NCI-H2196 treated with DMSO at 0.1 percent for 48 hours (cell line): ENCODE data around the gene NCBP2.

Experiments
- DNase-seq: peaks from one replicate; lab custom pipeline; 2025; ENCODE audit not compliant: unreplicated experiment; lab: John Stamatoyannopoulos, UW

The NCBP2 gene

DNA sequence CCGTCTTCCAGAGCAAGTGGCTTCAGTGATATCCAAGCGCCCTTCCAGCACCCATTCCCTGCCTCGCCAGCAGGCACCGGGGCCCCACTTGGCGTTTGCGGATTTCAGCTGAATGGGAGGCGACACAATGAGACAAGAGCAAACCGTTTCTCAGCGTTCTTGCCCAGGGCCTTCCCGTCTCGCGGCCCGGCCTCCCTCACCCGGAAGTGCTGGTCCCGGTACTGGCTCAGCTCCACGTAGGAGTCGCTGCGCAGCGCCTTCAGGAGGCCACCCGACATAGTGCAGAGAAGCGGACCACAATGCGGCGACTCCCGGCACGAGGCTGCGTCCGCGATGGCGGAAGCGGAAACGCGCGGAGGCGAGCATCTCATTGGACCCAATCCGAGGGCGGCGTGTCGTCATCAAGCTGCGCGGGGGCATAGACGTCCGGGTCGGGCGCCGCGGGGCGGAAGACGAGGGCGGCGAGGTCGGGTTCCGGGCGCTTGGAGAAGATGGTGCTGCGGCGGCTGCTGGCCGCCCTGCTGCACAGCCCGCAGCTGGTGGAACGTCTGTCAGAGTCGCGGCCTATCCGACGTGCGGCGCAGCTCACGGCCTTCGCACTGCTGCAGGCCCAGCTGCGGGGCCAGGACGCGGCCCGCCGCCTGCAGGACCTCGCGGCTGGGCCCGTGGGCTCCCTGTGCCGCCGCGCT, at the start of gene NCBP2:
Gene NCBP2, minus strand, starts transcription at position 303 of the 689 bp plus-strand sequence. Its CDS starts 25 bp downstream, at position 278.
- DNase-seq, result peak; percentile 100

DNA sequence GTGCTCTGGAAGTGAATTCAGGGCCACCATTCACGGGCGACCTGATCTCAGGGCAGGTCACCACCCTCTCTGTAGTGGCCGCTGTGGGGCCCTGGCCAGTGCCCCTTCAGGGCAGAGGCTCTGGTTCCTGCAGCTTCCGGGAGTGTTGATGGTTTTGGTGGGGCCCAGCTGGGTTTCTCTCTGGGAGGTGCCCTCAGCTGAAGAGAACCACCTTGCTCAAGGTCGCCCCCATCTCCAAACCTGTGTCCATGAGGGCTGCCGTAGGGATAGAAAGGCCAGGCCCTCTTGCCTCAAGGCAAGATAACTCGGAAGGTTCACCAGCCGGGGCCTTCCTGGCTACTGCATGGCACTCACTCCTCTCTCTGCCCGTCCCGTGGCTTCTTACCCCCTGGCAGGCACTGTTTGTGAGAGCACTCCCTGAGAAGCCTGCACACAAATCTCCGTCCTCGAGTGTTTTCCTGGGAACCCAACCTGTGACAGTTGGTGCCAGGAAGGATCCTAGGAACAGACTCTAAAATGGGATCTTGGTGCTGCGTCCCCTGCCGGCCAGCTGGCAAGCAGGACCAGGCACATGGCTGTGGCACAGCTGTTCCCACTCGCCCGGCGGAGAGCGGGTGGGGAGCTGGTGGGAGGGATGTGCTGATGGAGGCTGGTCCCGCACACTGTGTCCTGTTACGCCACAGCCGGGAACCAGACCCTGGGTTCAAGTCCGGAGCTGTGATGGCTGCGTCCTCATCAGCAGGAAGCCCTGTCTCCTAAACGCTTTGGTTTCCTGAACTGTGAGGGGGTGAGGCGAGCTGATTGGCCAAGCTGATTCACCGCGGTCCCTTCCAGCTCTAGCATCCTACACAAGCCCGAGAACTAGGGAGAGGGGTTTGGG, 49.5 kb upstream of the NCBP2 start:
- DNase-seq, result no peak

DNA sequence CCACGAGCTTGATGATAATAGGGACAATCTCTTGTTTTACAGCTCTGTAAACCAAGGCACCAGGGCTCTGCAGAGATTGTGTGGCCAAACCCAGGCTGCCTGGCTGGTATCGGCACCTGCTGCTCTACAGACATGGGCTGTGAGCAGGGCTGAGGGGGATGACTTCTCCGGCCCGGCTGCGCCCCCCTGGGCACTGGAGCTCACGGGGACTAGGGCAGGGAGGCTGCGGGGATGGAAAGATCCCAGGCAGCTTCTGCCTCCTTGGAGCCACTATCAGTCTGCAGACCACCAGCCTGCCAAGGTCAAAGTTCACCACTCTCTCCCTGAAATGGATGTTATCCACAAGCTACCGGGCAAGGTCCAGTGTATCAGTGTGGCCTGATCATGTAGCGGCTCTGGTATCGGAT, 48.3 kb upstream of the NCBP2 start:
- DNase-seq, result no peak

DNA sequence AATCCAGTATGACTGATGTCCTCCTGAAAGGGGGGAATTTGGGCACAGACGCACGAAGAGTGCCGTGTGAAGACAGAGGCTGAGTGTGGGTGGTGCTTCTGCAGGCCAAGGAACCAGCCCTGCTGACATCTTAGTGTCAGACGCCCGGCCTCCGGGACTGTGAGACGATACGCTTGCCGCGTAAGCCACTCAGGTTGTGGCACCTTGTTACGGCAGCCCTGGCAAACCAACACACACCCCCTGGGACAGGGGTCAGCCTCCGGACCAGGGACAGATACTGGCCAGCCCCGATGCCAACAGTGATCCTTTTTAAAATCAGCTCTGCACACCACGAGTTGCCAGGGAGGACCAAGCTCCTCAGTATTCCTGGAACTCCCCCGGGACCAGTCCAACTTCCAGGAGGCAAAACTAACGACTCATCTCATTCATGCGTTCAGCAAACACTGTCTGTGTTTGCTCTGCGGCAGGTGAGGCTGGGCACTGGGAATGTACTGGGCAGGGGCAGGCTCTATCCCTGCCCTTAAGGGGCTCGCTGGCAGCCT, 47.5 kb upstream of the NCBP2 start:
- peak; percentile 46 for DNase-seq

DNA sequence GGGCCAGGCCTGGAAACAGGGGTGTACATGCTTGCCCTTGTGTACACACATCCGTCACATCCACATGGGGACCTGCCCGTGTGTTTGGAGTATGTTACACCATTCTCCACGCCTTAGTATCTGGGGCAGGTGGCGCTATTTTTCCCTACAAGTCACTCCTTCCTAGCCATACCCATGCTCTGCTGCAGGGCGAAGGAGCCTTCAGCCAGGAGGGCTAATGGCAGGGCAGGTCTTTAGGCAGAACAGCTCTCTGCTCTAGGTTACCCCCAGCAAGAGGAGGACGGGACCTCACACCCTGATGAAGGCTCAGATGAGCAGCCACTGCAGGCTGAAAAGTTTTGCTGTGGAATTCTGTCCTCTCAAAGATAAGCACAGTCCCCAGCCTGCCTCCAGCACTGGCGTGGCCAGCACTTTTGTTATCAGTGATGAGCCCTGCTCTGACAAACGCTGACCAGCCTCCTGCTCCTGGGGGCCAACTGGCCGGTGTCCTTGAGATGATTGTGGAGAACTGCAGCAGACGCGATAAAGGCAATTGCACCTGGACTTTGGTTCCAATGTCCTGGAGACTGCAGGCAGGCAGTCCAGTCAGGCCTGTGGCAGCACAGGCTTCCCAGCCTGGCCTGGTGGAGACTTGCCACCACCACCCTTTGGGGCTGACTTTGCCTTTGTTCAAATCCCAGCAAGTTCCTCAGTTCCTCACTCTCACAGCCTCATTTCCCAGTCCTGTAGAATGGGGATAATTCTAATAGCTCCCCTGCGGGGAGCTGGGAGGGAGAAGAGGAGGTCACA, 46.1 kb upstream of the NCBP2 start:
- DNase-seq, result no peak

DNA sequence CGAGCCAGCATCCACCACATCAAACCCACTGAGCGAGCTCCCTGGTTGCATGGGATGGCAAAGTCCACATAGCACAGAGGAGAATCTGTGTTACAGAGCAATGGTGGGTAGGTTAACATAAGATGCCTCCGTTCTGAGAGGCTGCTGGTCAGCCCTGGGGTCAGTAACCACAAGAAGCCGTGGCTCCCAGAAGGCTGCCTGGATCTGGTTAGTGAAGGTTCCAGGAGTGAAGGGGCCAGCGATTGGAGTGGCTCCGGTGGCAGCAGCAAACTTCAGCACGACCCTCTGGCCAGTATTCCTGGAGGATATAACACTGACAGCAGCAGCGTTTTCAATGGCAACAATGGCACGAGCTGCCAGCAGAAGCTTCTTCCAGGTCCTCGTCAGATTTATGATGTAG, 44.7 kb upstream of the NCBP2 start:
- no peak for DNase-seq

DNA sequence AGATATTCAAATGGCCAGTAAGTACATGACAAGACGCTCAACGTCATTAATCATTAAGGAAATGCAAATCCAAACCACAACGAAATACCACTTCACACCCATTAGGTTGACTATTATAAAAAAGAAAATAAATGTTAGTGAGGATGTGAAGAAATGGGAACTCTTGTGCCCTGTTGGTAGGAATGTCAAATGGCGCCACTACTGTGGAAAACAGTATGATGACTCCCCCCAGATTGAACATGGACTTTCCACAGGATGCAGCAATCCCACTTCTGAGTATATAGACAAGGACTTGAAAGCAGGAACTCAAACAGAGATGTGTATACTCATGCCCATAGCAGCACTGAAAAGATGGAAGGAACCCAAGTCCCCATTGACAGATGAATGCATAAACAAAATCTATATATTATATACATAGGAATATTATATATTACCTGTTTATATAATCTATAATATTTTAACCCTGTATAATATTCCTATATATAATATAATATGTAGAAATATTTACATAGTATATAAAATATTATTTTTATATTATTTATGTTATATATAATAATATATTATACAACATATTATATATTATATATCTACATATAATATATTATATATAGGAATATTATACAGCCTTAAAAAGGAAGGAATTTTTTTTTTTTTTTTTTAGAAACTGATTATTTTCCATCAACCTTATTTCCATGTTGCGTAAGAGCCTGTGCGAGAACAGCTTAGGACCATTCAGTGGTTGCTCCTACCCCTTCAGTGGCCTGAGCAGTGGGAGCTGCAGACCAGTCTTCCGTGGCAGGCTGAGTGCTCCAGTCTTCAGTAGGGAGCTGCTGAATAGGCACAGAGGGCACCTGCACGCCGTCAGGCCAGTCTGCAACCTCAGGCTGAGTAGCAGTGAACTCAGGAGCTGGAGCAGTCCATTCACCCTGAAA, 43.9 kb upstream of the NCBP2 start:
- DNase-seq, result no peak

DNA sequence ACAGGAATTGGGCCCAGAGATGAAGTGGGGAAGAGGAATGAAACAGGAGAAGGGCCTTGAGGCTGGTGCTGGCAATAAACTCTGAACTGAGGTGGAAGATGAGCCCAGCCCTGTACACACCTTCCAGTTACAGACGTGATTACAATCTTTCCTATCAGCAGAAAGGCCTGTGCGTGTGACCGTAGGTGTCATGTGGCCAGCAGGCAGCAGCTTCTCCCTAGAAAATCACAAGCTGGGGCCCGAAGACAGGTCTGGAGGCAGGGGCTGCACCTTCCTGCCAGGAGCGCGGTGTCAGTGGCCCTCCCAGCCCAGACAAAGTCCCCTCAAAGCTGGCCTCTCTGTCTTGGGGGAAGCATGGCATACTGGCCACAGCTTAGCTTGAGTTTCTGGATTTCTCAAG, 43.0 kb upstream of the NCBP2 start:
- DNase-seq, result no peak

DNA sequence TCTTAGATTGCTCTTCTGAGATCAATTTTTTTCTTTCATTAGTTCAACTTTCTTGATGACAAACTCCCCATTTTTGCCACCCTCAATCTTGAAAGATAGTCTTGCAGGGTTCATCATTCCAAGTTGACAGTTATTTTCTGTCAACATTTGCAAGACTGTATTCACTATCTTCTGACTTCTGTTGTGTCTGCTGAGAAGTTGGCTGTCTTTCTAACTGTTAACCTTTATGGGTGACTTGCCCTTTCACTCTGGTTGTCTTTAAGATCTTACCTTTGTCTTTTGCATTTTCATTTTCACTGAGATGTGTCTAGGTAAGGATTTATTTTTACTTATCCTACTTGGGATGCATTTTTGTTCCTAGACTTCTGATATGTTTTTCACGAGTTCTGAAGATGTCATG, 40.9 kb upstream of the NCBP2 start:
- DNase-seq, result no peak

DNA sequence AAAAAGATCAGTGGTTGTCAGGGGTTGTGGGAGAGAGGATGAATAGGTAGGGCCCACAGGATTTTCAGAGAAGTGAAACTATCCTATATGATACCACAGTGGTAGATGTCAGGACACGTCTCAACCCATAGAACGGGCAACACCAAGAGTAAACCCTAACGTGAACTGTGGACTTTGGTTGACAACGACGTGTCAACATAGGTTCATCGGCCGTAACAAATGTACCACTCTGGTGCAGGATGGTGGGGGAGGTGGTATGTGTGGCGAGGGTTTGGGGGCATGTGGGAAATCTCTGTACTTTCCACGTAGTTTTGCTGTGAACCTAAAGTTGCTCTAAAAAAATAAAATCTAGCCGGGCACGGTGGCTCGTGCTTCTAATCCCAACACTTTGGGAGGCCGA, 39.3 kb upstream of the NCBP2 start:
- no peak for DNase-seq

DNA sequence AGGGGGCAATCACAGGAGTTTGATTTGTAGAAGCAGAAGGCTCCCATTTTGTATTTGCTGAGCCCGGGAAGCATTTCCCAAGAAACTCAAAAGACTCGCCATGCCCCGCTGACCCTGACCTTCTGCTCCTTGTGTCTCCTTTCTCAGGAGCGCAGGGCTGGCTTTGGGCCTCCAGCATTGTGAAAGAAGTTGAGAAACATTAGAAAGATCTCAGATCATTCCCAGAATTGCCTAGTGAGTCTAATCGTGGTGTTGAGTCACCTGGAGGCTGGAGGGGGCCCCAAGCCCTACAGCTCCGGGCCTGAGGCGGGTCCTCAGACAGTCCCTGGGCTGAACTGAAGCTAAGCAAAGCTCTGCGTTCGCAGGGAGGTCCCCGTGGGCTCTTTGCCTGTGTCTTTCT, 37.2 kb upstream of the NCBP2 start:
- no peak for DNase-seq

DNA sequence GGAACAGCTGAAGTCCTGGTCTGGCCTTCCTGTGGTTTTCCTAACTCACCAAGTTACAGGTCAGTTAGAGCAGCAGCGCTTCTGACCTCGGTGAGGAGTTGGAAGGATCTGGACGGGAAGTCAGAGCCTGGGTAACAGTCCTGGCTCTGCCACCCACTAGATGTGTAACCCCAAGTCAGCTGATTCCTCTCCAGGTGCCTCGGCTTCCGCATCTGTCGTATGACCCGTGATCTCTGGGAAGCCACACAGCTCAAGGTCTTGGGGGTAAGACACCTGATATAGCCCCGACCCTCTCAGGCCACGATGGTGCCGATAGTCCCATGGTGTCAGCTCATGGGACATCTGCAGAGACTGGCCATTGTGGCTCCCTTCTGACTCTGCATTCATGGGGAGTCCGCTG, 34.6 kb upstream of the NCBP2 start:
- DNase-seq, result no peak

DNA sequence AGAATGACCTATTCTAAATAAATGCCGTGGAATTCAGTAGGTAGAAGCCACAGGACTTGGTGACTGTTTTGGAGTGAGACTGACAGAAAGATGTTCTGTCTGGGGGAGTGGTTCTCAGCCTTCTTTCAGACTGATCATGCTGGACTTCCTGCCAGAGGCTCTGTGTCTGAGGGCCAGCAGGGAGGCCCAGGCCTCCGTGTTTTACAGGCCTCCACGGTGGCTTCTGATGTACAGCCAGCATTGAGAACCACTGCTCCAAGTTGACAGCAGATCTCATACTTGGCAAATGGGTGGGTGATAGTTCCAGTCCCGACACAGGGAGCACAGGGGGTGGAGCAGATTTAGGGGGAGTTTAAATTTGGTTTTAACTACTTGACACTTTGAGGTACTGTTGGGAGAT, 33.0 kb upstream of the NCBP2 start:
- DNase-seq, result no peak

DNA sequence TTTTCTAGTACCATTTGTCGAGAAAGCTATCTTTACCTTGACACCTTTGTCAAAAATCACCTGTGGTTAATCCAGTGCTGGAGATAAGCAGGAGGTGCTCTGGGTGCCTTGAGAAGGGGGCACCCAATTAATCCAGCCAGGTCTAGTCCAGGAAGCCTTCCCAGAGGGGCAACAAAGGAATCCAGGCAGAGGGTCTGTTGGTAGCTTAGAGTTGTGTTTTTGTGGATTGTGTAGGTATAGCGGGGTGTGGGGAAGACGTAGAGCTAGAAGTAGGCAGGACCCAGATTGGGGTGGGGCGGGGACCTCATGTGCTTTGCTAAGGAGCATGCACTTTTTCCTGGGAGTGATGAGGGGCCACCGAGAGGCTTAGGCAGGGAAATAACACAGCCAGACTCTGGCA, 32.3 kb upstream of the NCBP2 start:
- DNase-seq, result no peak

DNA sequence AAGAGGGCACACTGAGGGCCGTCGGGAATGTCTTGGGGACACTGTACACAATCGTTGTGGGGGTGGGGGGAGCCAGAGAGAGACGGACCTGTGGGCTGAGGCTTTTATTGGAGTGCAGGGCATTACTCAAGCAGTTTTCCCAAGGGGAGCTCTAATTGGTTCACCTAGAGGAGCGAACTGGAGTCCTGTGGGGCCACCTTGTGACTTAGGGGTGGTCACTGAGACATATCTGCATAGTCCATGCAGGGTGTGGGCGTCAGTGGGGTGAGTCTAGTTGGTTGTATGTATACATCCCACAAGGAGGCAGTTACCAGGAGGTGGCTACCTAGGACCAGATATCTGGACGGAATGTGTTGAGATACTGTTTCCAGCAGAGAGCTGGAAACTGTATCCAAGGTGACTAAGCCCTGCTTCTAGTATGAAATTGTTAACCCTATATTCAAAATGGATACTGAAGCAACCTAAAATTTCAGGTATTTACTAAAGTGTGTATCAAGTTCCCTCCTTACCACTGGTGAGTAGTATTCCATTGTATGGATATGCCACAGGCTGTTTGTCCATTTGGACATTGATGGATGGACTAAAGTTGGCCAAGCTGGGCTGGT, 28.9 kb upstream of the NCBP2 start:
- peak; percentile 69 for DNase-seq

DNA sequence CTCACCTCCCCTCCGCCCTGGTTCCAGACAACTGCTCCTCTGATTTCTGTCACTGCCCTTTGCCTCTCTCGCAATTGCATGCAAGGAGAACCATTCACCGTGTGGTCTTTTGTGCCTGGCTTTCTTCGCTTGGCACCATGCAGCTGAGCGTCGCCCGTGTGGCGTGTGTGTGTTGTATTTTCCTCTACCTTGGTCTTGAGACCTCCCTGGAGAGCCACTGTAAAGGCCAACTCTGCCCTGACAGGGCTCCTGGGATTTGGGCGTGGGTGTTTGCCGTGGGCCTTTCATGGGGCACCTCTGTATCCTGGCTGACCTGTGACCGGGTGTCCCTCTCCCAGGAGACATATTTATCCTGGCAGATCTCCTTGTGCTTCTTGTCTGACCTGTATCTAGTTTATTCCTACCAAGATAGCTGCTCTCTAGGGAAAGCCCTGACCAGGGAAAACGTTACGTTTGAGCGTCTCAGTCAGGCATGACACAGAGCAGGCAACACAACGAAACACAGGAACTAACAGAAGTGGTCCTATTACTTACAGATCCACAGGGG, 28.3 kb upstream of the NCBP2 start:
- DNase-seq, result no peak

DNA sequence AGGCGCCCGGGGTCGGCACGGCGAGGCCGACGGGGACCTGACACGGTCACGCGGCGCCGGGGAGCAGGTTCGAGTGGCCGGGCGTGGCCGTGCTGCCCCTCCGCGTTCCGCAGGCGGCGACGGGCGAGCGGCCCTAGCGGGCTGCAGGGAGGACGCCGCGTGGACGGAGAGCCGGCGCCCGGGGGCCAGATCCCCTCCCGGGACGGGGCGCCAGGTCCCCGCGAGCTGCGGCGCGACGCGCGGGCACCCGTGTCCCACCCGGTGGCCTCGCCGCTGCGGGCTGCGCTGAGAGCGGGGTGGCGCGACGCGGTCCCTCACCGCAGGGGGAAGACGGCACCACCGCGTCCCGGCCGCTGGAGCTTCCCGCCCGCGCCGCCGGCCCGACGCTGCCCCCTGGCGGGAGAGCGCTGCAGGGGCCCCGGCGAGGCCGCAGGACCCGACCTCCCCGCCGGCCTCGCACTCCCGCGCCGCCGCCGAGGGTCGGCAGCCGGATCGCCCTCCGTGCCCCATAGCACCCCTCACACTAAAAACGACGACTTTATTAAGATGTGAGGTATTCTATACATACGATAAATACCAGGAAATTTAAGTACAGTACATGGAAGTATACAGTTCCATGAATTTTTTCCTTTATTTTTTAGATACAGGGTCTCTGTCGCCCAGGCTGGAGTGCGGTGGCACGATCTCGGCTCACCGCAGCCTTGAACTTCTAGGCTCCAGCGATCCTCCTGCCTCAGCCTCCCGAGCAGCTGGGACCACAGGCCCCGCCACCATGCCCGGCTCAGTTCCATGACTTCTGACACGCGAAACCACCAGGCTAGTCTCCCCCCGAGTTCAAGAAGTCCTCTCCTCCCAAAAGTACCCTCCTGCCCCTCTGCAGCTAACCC, 27.6 kb upstream of the NCBP2 start:
- peak; percentile 73 for DNase-seq

DNA sequence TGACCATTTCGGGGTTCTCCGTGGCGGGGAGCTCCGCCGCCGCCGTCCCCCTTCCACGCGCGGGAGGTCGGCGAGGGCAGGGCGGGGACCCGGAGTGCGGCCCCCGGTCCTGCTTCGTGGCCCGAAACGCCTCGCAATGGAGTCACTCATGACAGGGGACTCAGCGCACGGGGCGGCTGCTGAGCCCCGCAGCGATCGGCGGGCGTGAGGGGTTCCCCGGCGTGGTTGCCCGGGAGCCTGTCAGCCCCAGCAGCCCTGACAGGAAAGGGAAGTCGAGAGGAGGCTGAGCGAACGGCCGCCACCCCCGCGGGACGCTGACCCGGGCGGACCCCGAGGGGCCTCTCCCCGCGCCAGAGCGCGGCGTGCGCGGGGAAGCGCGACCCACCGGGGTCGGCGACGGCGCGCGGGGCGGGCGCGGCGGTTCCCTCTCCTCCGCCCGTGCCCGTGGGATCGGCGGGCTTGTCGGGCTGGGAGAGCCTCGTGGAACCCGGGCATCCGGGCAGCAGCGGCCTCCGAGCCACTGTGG, 26.9 kb upstream of the NCBP2 start:
- no peak for DNase-seq
